Measurements from ENCODE around the gene HGD. TPM values are rescaled to one million over a fixed set of nuclear protein-coding genes. Genes with fewer than 3 reads are reported as not detected.

The HGD gene
- total RNA-seq, 2 donors from 2014 or later, result 14.2 to 14.3 TPM

DNA sequence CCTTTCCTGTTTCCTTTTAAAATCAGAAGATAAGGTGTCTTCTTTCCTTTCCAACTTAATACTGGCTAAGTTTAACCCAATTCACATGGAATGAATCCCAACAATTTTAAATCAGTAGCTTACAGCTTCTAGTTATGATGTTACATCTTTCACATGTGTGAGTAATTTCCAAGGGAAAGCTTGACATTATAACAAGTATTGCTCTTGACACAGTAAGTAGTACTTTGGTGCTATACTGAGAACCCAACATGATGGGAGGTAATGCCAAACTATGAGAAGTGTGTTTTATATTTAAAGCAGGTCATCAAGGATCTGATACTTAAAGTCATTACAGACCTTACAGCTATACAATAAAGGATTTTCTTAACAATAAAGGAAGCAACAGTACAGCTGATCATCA is 31.2 kb upstream of the HGD start:
- Histone ChIP-seq H3K27ac (no peak overlapping the region), H3K4me3 (no peak overlapping the region), H3K9me3 (no peaks in the 10 kb centered on the region), H3K27me3 (no peaks in the 10 kb centered on the region), H3K4me1 (no peaks in the 10 kb centered on the region), H3K36me3 (replicated peaks in 1 of 2; ENCODE audit: insufficient read depth in 1 of 2, low read depth in 2 of 2) (no peaks in the 10 kb centered on the region)
- TF ChIP-seq POLR2A (IDR thresholded peaks at IDR 0.05) (no peak), CTCF (IDR thresholded peaks at IDR 0.05) (no peak)
- DNase-seq (no peak), ATAC-seq (no peak)
- intact Hi-C loops (cut with DNase I), result no loop called here

- H3K36me3 ChIP-seq (replicated peaks in 1 of 2; ENCODE audit: insufficient read depth in 1 of 2, low read depth in 2 of 2), result no peaks in the 10 kb centered on the region
- no peak overlapping the region for H3K4me3 ChIP-seq
- H3K9me3 ChIP-seq, result no peaks in the 10 kb centered on the region
- no peaks in the 10 kb centered on the region for H3K4me1 ChIP-seq
- H3K27me3 ChIP-seq, result no peaks in the 10 kb centered on the region
- TF ChIP-seq CTCF (IDR thresholded peaks at IDR 0.05) (no peak), POLR2A (IDR thresholded peaks at IDR 0.05) (no peak)
- no peak overlapping the region for H3K27ac ChIP-seq
- DNase-seq (no peak), ATAC-seq (no peak)
- WGBS, 2 donors, result 95 to 100% methylated on average over 1 of the region's 1 CpG
- intact Hi-C loops (cut with DNase I), result no loop called here
These were observed 28.3 kb upstream of the HGD start for GRCh38 chr3:120710369-120710768.

DNA sequence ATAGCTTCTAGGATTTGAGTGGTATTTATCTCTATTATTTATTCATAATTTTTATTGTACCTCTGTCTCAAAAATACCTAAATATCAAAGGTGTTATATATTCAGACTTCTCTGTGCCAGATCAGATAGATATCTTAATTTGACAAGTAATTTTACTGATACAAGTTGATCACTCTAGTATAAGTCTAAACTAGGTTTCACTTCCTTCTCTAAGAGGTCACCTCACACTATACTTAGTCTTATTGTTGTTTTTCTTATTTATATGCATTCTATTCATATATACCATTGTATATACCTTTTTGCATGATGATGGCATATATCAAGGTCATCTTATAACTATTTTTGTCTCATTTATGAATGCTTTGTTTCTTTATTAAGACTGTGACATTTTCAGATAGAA is 26.4 kb upstream of the HGD start:
- H3K9me3 ChIP-seq, result no peaks in the 10 kb centered on the region
- no peak overlapping the region for H3K27ac ChIP-seq
- no peaks in the 10 kb centered on the region for H3K36me3 ChIP-seq (replicated peaks in 1 of 2; ENCODE audit: insufficient read depth in 1 of 2, low read depth in 2 of 2)
- no peak overlapping the region for H3K4me3 ChIP-seq
- DNase-seq (no peak), ATAC-seq (no peak)
- H3K27me3 ChIP-seq, result no peaks in the 10 kb centered on the region
- intact Hi-C loops (cut with DNase I), result no loop called here
- TF ChIP-seq CTCF (IDR thresholded peaks at IDR 0.05), result no peak
- H3K4me1 ChIP-seq, result no peaks in the 10 kb centered on the region

DNA sequence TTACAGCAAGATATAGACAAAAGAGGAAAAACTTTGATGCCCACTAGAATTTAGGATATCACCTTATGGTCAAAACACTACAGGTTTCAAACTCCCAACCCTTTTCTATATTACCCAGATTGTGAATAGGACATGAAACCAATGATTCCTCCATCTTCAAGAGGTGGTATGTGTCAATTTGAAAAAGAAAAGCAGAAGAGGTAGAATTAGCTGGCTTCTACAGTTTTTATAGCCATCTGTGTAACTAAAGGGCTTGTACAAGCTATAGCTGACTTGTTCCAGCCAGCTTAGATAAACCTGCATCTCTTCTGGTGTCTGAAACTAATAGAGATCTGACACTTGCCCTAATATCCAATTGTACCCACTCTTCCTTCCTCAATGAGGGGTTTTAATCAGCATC is 24.9 kb upstream of the HGD start:
- Histone ChIP-seq H3K9me3 (no peaks in the 10 kb centered on the region), H3K4me1 (no peaks in the 10 kb centered on the region), H3K27me3 (no peaks in the 10 kb centered on the region), H3K27ac (no peak overlapping the region), H3K4me3 (no peak overlapping the region), H3K36me3 (replicated peaks in 1 of 2; ENCODE audit: insufficient read depth in 1 of 2, low read depth in 2 of 2) (no peaks in the 10 kb centered on the region)
- no peak for TF ChIP-seq POLR2A (IDR thresholded peaks at IDR 0.05)
- no peak for TF ChIP-seq CTCF (IDR thresholded peaks at IDR 0.05)
- no peak for ATAC-seq
- DNase-seq, result no peak
- intact Hi-C loops (cut with DNase I), result no loop called here

DNA sequence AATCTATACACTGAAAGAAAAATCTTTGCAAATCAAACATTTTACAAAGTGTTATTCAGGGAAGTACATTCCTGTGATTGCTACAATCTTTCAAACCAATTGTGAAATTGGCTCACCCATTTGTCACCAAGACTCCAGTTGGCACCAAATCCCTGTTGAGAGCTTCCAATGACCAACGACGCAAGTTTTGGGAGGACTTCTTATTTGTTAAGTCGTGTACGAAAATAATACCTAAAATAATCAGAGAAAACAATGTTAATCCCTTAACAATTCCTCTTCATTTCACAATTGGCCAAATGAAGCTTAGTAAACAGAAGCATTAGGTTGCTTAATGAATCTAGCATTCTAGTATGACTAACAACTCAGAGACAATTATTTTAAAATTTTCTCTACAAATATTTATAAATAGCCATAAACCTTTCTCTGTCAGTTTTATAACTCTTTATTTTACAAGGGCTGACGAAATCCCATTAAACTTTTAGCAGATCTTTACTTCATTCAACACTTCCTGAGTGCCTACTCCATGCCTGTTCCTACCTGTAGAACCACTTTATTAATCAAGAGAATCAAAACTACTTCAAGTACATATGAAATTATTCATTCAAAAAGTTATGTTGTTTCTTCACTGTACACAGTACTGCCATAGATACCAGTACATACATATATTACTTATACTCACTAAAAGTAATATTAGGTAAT is 24.0 kb upstream of the HGD start:
- 77 to 82% methylated on average over 5 of the region's 5 CpGs for WGBS, 2 donors
- TF ChIP-seq POLR2A (IDR thresholded peaks at IDR 0.05) (no peak), CTCF (IDR thresholded peaks at IDR 0.05) (no peak)

More for the DNA sequence above, 24.0 kb upstream of the HGD start:
- no peak overlapping the region for H3K27ac ChIP-seq
- H3K36me3 ChIP-seq (replicated peaks in 1 of 2; ENCODE audit: insufficient read depth in 1 of 2, low read depth in 2 of 2), result no peaks in the 10 kb centered on the region
- intact Hi-C loops (cut with DNase I), result no loop called here
- ATAC-seq (no peak), DNase-seq (no peak)
- no peaks in the 10 kb centered on the region for H3K9me3 ChIP-seq
- no peak overlapping the region for H3K4me3 ChIP-seq
- no peaks in the 10 kb centered on the region for H3K4me1 ChIP-seq
- no peaks in the 10 kb centered on the region for H3K27me3 ChIP-seq
